Subcutaneous abdominal adipose tissue (tissue), 5 donors: ENCODE measurements around the gene LLGL2.

Source experiments
- H3K27ac ChIP-seq: one replicate; pipeline ENCODE4 v1.7.0; 2013; ENCODE audit warnings: low read depth, mild to moderate bottlenecking, inconsistent platforms, low read length, moderate library complexity
- H3K27me3 ChIP-seq, 5 donors: one replicate each; pipeline ENCODE4 v1.7.0; 2013; ENCODE audit warnings: low read length in 5 of 5, inconsistent platforms in 1 of 5; ENCODE audit not compliant: control insufficient read depth in 5 of 5, insufficient read depth in 4 of 5
- H3K36me3 ChIP-seq, 5 donors: one replicate each; pipeline ENCODE4 v1.7.0; 2013; ENCODE audit warnings: low read length in 5 of 5; ENCODE audit not compliant: control insufficient read depth in 5 of 5, insufficient read depth in 5 of 5
- H3K4me1 ChIP-seq, 5 donors: one replicate each; pipeline ENCODE4 v1.7.0; 2013; ENCODE audit warnings: low read length in 5 of 5, mild to moderate bottlenecking in 3 of 5, moderate library complexity in 1 of 5; ENCODE audit not compliant: control insufficient read depth in 5 of 5, insufficient read depth in 5 of 5
- H3K4me3 ChIP-seq, 5 donors: one replicate each; pipeline ENCODE4 v1.7.0; 2013; ENCODE audit warnings: low read length in 5 of 5, low read depth in 1 of 5
- H3K9ac ChIP-seq, 5 donors: one replicate each; pipeline ENCODE4 v1.7.0; 2013; ENCODE audit warnings: low read length in 5 of 5, mild to moderate bottlenecking in 4 of 5, moderate library complexity in 3 of 5
- H3K9me3 ChIP-seq, 5 donors: one replicate each; pipeline ENCODE4 v1.7.0; 2013; ENCODE audit warnings: low read length in 5 of 5; ENCODE audit not compliant: control insufficient read depth in 5 of 5
- donor health status: healthy.
- donor health status: healthy.
- donor health status: healthy.
- donor health status: healthy.
- donor health status: healthy.

Gene LLGL2

DNA sequence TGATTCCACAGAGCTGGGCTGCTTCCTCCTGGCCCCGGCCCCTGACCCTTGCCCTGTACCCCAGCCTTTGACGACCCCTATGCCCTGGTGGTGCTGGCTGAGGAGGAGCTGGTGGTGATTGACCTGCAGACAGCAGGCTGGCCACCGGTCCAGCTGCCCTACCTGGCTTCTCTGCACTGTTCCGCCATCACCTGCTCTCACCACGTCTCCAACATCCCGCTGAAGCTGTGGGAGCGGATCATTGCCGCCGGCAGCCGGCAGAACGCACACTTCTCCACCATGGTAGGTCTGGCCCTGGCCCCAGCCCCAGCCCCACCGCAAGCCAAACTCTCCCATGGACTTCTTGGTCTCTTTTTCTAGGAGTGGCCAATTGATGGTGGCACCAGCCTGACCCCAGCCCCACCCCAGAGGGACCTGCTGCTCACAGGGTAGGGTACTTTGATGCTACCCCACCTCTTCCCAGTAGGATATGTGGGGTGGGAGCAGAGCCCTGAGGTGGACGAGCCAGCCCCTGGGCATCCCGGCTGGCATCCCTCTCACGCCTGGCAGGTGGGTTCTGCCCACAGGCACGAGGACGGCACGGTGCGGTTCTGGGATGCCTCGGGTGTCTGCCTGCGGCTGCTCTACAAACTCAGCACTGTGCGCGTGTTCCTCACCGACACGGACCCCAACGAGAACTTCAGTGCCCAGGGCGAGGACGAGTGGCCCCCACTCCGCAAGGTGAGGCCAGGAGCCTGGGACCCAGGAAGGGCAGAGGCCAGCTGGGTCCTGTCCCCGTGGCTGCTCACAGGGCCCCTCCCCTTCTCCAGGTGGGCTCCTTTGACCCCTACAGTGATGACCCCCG lies 43.1 kb downstream of the LLGL2 start:
- H3K4me1 ChIP-seq: peaks cover 0 to 15% (median 0%) of the 10 kb centered on the region in 5 donors
- no peaks in the 10 kb centered on the region for H3K27me3 ChIP-seq
- no peak overlapping the region for H3K9ac ChIP-seq
- H3K27ac ChIP-seq: no peak overlapping the region
- peaks cover 0 to 15% (median 5%) of the 10 kb centered on the region in 5 donors for H3K36me3 ChIP-seq
- no peaks in the 10 kb centered on the region for H3K9me3 ChIP-seq
- H3K4me3 ChIP-seq: no peak overlapping the region

DNA sequence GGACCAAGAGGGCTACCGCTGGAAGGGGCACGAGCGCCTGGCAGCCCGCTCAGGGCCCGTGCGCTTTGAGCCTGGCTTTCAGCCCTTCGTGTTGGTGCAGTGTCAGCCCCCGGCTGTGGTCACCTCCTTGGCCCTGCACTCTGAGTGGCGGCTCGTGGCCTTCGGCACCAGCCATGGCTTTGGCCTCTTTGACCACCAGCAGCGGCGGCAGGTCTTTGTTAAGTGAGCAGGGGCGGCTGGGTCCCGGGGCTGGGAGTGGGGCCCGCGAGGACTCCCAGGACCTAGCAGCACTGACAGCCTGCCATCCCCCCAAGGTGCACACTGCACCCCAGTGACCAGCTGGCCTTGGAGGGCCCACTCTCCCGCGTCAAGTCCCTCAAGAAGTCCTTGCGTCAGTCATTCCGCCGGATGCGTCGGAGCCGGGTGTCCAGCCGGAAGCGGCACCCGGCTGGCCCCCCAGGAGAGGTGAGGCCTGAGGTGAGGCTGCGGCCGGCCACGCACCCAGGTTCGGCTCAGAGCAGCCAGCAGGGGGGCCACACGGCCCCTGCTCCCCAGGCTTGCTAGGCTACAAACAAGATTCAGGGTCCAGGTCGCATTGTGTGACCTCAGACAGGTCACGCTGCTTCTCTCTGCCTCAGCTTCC lies 44.7 kb downstream of the LLGL2 start:
- H3K27me3 ChIP-seq: no peaks in the 10 kb centered on the region
- peaks cover 0 to 15% (median 0%) of the 10 kb centered on the region in 5 donors for H3K4me1 ChIP-seq
- no peak overlapping the region for H3K27ac ChIP-seq
- H3K9me3 ChIP-seq: no peaks in the 10 kb centered on the region
- H3K9ac ChIP-seq: no peak overlapping the region
- H3K4me3 ChIP-seq: no peak overlapping the region
- peaks cover 0 to 7% (median 2%) of the 10 kb centered on the region in 5 donors for H3K36me3 ChIP-seq

DNA sequence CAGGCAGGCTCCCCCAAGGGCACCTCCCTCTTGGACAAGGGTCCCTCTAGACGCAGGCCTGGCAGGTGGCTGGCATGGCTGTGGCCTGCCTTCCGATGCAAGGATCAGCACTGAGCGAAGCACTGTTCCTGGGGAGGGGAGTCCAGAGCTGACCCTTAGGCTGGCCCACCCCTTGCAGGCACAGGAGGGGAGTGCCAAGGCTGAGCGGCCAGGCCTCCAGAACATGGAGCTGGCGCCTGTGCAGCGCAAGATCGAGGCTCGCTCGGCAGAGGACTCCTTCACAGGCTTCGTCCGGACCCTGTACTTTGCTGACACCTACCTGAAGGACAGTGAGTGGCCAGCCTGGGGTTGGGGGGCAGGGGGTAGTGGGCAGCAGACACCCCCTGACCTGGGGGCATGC lies 45.3 kb downstream of the LLGL2 start:
- Histone ChIP-seq H3K27ac (no peak overlapping the region), H3K9ac (no peak overlapping the region)

DNA sequence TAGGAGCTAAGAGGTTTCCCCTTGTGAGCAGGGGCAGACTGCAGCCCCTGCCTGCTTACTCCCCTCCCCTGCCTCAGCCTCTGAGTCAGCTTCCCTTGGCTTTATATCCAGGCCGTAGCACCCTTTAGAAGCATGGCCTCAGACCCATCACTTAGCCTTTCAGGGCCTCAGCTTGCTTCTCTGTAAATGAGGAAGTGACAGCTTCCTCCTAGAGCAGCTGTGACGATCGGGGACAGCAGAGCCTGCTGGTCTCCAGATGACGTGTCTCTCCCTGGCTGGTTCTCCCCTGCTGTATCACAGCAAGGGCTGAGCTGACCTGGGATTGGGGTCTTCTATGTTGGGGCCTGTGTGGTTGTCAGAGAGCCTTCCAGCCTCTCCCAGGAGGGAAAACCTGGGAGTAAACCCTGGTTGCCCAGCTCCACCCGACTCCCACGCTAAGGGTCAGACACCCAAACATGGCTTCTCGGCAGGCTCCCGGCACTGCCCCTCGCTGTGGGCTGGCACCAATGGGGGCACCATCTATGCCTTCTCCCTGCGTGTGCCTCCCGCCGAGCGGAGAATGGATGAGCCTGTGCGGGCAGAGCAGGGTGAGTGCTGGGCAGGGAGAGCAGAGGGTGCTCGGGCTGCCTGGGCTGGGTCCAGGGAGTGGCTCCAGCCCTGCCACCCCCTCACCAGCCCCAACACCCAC lies 45.8 kb downstream of the LLGL2 start:
- Histone ChIP-seq H3K4me3 (no peak overlapping the region), H3K27ac (no peak overlapping the region), H3K9me3 (no peaks in the 10 kb centered on the region), H3K4me1 (peaks cover 0 to 15% (median 0%) of the 10 kb centered on the region in 5 donors), H3K36me3 (peaks cover 0 to 4% (median 0%) of the 10 kb centered on the region in 5 donors), H3K9ac (peak overlapping the region in 1 of 5 donors; percentile 13), H3K27me3 (no peaks in the 10 kb centered on the region)

More for the DNA sequence above, 45.3 kb downstream of the LLGL2 start:
- H3K4me3 ChIP-seq: no peak overlapping the region
- no peaks in the 10 kb centered on the region for H3K9me3 ChIP-seq
- H3K36me3 ChIP-seq: peaks cover 0 to 5% (median 0%) of the 10 kb centered on the region in 5 donors
- H3K27me3 ChIP-seq: no peaks in the 10 kb centered on the region
- peaks cover 0 to 15% (median 0%) of the 10 kb centered on the region in 5 donors for H3K4me1 ChIP-seq

DNA sequence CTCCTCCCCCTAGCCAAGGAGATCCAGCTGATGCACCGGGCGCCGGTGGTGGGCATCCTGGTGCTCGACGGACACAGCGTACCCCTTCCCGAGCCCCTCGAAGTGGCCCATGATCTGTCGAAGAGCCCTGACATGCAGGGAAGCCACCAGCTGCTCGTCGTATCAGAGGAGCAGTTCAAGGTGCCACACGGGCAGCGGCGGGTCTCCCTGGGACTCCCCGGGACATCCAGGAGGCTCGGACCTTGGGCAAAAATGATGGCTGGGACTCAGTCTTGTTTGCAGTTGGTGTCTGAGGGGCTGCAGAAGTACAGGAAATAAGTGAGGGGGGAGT lies 46.4 kb downstream of the LLGL2 start:
- Histone ChIP-seq H3K9ac (no peak overlapping the region), H3K9me3 (no peaks in the 10 kb centered on the region), H3K4me1 (peaks cover 0 to 15% (median 0%) of the 10 kb centered on the region in 5 donors), H3K27ac (no peak overlapping the region), H3K4me3 (no peak overlapping the region), H3K27me3 (no peaks in the 10 kb centered on the region), H3K36me3 (peaks cover 0 to 4% (median 0%) of the 10 kb centered on the region in 5 donors)

DNA sequence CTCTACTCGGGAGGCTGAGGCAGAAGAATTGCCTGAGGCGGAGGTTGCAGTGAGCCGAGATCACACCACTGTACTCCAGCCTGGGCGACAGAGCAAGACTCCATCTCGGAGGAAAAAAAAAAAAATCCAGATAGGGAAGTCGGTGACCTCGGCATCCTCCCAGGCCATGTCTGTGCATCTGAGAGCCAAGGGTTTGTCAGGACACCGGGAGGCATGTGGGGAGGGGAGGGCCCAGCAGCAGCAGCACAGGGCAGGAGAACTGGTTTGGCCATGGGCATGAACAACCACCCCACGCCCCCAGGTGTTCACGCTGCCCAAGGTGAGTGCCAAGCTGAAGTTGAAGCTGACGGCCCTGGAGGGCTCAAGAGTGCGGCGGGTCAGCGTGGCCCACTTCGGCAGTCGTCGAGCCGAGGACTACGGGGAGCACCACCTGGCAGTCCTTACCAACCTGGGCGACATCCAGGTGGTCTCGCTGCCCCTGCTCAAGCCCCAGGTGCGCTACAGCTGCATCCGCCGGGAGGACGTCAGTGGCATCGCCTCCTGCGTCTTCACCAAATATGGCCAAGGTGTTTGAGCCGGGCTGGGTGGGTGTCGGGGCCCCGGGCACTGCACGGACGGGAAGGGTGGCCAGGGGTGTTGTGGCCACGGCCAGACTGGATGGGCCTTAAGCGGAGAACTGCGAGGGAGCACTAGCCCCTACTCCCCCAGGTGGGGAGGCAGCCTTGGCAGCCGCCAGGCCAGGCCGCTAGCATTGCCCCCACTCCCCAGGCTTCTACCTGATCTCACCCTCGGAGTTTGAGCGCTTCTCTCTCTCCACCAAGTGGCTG lies 47.4 kb downstream of the LLGL2 start:
- Histone ChIP-seq H3K27me3 (no peaks in the 10 kb centered on the region), H3K9me3 (no peaks in the 10 kb centered on the region), H3K9ac (no peak overlapping the region), H3K4me3 (no peak overlapping the region), H3K27ac (no peak overlapping the region), H3K4me1 (peaks cover 0 to 15% (median 0%) of the 10 kb centered on the region in 5 donors), H3K36me3 (peaks cover 0 to 4% (median 0%) of the 10 kb centered on the region in 5 donors)

DNA sequence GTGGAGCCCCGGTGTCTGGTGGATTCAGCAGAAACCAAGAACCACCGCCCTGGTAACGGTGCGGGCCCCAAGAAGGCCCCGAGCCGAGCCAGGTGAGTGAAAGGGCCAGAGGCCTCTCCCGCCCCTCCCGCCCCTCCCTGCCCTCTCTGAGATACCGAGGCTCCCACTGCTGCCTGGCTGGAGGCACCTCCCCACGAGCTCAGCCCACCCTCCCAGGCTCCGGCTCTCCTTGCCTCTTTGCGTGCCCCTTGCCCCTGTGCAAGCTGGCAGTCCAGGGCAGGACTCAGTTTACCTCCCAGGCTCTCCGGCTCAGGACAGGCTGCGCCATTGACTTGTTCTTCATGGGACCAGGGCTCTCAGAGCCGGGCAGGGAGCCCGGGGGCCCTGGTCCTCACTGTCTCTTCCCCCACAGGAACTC lies 48.1 kb downstream of the LLGL2 start:
- H3K27me3 ChIP-seq: no peaks in the 10 kb centered on the region
- H3K36me3 ChIP-seq: peaks cover 0 to 4% (median 0%) of the 10 kb centered on the region in 5 donors
- peaks cover 0 to 15% (median 0%) of the 10 kb centered on the region in 5 donors for H3K4me1 ChIP-seq
- no peak overlapping the region for H3K9ac ChIP-seq
- no peak overlapping the region for H3K27ac ChIP-seq
- H3K4me3 ChIP-seq: no peak overlapping the region
- H3K9me3 ChIP-seq: no peaks in the 10 kb centered on the region

DNA sequence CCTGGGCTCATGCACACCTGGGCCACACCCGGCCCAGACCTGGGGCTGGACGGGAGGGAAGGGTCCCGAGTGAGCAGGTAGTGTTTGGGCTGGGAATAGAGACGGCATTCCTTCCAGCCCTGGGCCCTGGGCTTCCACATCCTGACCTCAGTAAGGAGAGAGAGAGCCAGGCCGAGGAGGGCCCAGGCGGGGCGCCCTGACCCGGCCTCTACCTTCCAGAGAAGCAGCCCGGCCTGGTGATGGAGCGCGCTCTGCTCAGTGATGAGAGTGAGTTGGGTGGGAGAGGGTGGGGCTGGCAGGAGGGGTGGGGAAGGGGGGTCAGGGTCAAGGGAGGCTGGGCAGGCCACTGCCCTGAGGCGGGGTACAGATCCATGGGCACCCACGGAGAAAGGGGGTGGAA lies 48.5 kb downstream of the LLGL2 start:
- Histone ChIP-seq H3K27me3 (no peaks in the 10 kb centered on the region), H3K27ac (no peak overlapping the region), H3K36me3 (peaks cover 0 to under 1% (median 0%) of the 10 kb centered on the region in 5 donors), H3K9ac (no peak overlapping the region), H3K9me3 (no peaks in the 10 kb centered on the region), H3K4me1 (peaks cover 0 to 15% (median 0%) of the 10 kb centered on the region in 5 donors), H3K4me3 (no peak overlapping the region)

DNA sequence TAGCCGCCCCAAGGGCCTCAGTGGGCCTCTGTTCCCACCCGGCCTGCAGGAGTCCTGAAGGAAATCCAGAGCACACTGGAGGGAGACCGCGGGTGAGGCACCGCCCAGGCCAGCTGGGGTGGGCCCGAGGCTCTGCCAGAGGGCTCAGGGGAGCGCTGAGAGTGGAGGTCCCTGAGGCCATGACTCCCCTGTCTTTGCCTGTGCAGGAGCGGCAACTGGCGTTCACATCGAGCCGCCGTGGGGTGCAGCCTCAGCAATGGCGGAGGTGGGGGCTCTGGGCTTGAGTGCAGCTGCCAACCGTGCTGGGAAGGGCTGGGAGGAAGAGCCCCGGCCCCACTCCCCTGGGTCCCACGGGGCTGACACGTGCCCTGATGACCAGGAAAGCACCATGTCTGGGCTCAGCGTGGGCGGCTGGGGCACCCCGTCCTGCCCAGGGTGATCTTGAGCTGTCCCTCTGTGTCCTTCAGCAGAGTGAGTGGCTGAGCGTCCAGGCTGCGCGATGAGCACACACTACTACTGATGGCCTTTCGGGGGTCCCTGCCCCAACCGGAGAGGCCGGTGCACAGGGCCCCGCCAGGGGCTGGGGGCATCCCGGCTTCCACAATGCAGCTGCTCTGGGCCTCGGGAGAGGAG lies 49.0 kb downstream of the LLGL2 start:
- Histone ChIP-seq H3K9ac (no peak overlapping the region), H3K27ac (no peak overlapping the region), H3K4me3 (no peak overlapping the region), H3K4me1 (peaks cover 0 to 15% (median 0%) of the 10 kb centered on the region in 5 donors), H3K9me3 (no peaks in the 10 kb centered on the region), H3K27me3 (no peaks in the 10 kb centered on the region), H3K36me3 (no peaks in the 10 kb centered on the region)
